ENCODE results near the gene IQGAP1. TPM values are rescaled to one million over a fixed set of nuclear protein-coding genes. Genes with fewer than 3 reads are reported as not detected.
A peak's percentile ranks its signal among the peaks of the same experiment; 100 is the strongest.
"Not testable (repeated sequence)": the region's sequence is repeated elsewhere in the genome, so short reads cannot be mapped to it uniquely, and the experiment has no call there.

Gene IQGAP1
- total RNA-seq, 2 experiments from 2014 or later, result 136 to 143 TPM

- H3K4me1 Mint-ChIP-seq (ENCODE audit: low read depth), result peaks cover 74% of the 10 kb centered on the region
- no peaks in the 10 kb centered on the region for H3K27me3 Mint-ChIP-seq (ENCODE audit: low read depth)
- no peak for DNase-seq
- CTCF ChIA-PET, result interaction anchor here (0.6 to 1.6 kb wide), 3 partner anchors 8 to 85 kb away, joined by 3 to 4 read pairs (median 4); no protein-coding TSS in a partner anchor
- peaks cover 7% of the 10 kb centered on the region for H3K9me3 Mint-ChIP-seq
- H3K4me3 Mint-ChIP-seq, result peak overlapping the region; percentile 19
- H3K36me3 Mint-ChIP-seq (ENCODE audit: low read depth), result peaks cover 17% of the 10 kb centered on the region
- H3K27ac Mint-ChIP-seq, result peak overlapping the region; percentile 42
- intact Hi-C loops (cut with micrococcal nuclease), result loop anchor here (1.0 kb wide), 1 partner anchor 9 kb away; no protein-coding TSS in a partner anchor
Measured at GRCh38 chr15:90413411-90414379, 25.7 kb downstream of the IQGAP1 start.

GRCh38 chr15:90414408-90415028 is 26.5 kb downstream of the IQGAP1 start:
- no peaks in the 10 kb centered on the region for H3K27me3 Mint-ChIP-seq (ENCODE audit: low read depth)
- peaks cover 16% of the 10 kb centered on the region for H3K36me3 Mint-ChIP-seq (ENCODE audit: low read depth)
- H3K4me1 Mint-ChIP-seq (ENCODE audit: low read depth), result peaks cover 78% of the 10 kb centered on the region
- intact Hi-C loops (cut with micrococcal nuclease), result no loop called here
- CTCF ChIA-PET, result interaction anchor here (0.7 to 1.2 kb wide), 2 partner anchors 22 to 24 kb away, joined by 3 to 4 read pairs; no protein-coding TSS in a partner anchor
- DNase-seq, result peak; percentile 52
- H3K27ac Mint-ChIP-seq, result peak overlapping the region; percentile 30
- peak overlapping the region; percentile 2 for H3K4me3 Mint-ChIP-seq
- peaks cover 7% of the 10 kb centered on the region for H3K9me3 Mint-ChIP-seq

- H3K9me3 Mint-ChIP-seq; DNase-seq; H3K36me3 Mint-ChIP-seq (ENCODE audit: low read depth); intact Hi-C loops (cut with micrococcal nuclease); H3K27ac Mint-ChIP-seq; H3K27me3 Mint-ChIP-seq (ENCODE audit: low read depth); CTCF ChIA-PET; H3K4me3 Mint-ChIP-seq: not testable (repeated sequence)
- H3K4me1 Mint-ChIP-seq (ENCODE audit: low read depth), result peaks cover 84% of the 10 kb centered on the region
Measured at GRCh38 chr15:90416052-90416451, 28.0 kb downstream of the IQGAP1 start.

DNA sequence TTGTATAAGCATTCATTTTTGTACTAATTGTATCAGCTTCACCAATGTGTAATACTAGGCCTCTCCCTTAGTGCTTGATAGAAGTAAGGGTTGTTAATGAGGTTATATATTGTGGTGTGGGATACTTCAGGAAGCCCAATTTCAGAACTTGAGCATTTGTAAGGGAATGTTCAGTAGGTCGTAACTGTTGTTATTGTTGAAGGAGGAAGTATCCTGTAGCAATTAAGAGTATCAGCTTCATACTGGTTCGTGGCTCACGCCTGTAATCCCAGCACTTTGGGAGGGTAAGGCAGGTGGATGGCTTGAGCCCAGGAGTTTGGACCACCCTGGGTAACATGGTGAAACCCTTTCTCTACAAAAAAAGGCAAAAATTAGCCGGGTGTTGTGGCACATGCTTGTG is 30.6 kb downstream of the IQGAP1 start:
- Mint-ChIP-seq H3K27ac (peak overlapping the region; percentile 87), H3K27me3 (ENCODE audit: low read depth) (no peaks in the 10 kb centered on the region), H3K36me3 (ENCODE audit: low read depth) (peaks cover 10% of the 10 kb centered on the region), H3K9me3 (peaks cover 4% of the 10 kb centered on the region), H3K4me3 (no peak overlapping the region), H3K4me1 (ENCODE audit: low read depth) (peaks cover 81% of the 10 kb centered on the region)
- no peak for DNase-seq
- intact Hi-C loops (cut with micrococcal nuclease), result loop anchor here (1.0 to 2.0 kb wide), 6 partner anchors 10 to 176 kb away; partner anchors contain the start of gene IQGAP1
- CTCF ChIA-PET, result no interaction called here

GRCh38 chr15:90419206-90419605 is 31.2 kb downstream of the IQGAP1 start:
- DNase-seq, result no peak
- Mint-ChIP-seq H3K27ac (peak overlapping the region; percentile 87), H3K27me3 (ENCODE audit: low read depth) (no peaks in the 10 kb centered on the region), H3K4me3 (no peak overlapping the region), H3K9me3 (peaks cover 4% of the 10 kb centered on the region), H3K36me3 (ENCODE audit: low read depth) (peaks cover 10% of the 10 kb centered on the region), H3K4me1 (ENCODE audit: low read depth) (peaks cover 81% of the 10 kb centered on the region)
- intact Hi-C loops (cut with micrococcal nuclease), result loop anchor here (1.0 to 2.0 kb wide), 6 partner anchors 11 to 176 kb away; partner anchors contain the start of gene IQGAP1
- CTCF ChIA-PET, result interaction anchor here (0.6 to 0.7 kb wide), 2 partner anchors 30 to 37 kb away, joined by 3 read pairs; no protein-coding TSS in a partner anchor

GRCh38 chr15:90419738-90420406 is 31.8 kb downstream of the IQGAP1 start:
- CTCF ChIA-PET, result interaction anchor here (0.6 to 2.0 kb wide), 3 partner anchors 30 to 58 kb away, joined by 3 to 6 read pairs (median 3); no protein-coding TSS in a partner anchor
- peaks cover 10% of the 10 kb centered on the region for H3K36me3 Mint-ChIP-seq (ENCODE audit: low read depth)
- peak overlapping the region; percentile 87 for H3K27ac Mint-ChIP-seq
- H3K27me3 Mint-ChIP-seq (ENCODE audit: low read depth), result no peaks in the 10 kb centered on the region
- peaks cover 4% of the 10 kb centered on the region for H3K9me3 Mint-ChIP-seq
- peaks cover 77% of the 10 kb centered on the region for H3K4me1 Mint-ChIP-seq (ENCODE audit: low read depth)
- peak overlapping the region; percentile 33 for H3K4me3 Mint-ChIP-seq
- intact Hi-C loops (cut with micrococcal nuclease), result loop anchor here (1.0 to 2.0 kb wide), 6 partner anchors 12 to 175 kb away; partner anchors contain the start of gene IQGAP1
- DNase-seq, result peak; percentile 73

DNA sequence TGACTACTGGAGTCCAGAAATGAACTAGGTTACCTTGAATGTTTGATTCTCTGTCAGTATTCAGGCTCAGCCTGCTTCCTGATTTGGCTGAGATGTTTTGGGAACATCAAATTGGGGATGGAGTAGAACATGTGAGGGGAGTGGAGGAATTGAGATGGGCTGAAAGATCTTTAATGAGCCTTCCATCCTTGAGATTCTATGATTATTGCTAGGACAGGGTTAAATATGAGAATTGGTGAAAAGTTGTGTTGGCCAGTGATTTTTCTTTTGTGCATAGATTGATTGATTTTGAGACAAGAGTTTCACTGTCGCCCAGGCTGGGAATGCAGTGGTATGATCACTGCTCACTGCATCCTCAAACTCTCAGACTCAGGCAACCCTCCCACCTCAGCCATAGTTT is 32.4 kb downstream of the IQGAP1 start:
- CTCF ChIA-PET, result interaction anchor here (1.5 to 2.0 kb wide), 2 partner anchors 58 to 184 kb away, joined by 5 to 6 read pairs; no protein-coding TSS in a partner anchor
- peak overlapping the region; percentile 87 for H3K27ac Mint-ChIP-seq
- H3K9me3 Mint-ChIP-seq, result peaks cover 4% of the 10 kb centered on the region
- no peaks in the 10 kb centered on the region for H3K27me3 Mint-ChIP-seq (ENCODE audit: low read depth)
- H3K4me3 Mint-ChIP-seq, result no peak overlapping the region
- H3K36me3 Mint-ChIP-seq (ENCODE audit: low read depth), result peaks cover 10% of the 10 kb centered on the region
- DNase-seq, result no peak
- peaks cover 78% of the 10 kb centered on the region for H3K4me1 Mint-ChIP-seq (ENCODE audit: low read depth)
- intact Hi-C loops (cut with micrococcal nuclease), result no loop called here

DNA sequence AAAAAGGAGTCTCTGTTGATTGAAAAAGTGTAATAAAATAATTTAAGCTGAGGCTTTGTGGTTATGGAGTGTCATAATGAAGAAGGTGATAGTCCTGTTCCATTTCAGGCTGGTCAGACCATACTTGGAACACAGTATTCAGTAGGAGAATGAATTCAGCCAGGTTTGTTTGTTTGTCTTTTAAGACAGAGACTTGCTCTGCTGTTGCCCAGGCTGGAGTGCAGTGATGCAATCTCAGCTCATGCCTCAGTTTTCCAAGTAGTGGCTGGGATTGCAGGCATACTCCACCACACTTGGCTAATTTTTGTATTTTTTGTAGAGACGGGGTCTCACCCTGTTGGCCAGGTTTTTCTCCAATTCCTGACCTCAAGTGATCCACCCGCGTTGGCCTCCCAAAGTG is 33.5 kb downstream of the IQGAP1 start:
- peaks cover 71% of the 10 kb centered on the region for H3K4me1 Mint-ChIP-seq (ENCODE audit: low read depth)
- H3K9me3 Mint-ChIP-seq, result peaks cover 4% of the 10 kb centered on the region
- CTCF ChIA-PET, result interaction anchor here (0.6 to 2.0 kb wide), 5 partner anchors 8 to 535 kb away, joined by 3 to 6 read pairs (median 4); no protein-coding TSS in a partner anchor
- no peak for DNase-seq
- intact Hi-C loops (cut with micrococcal nuclease), result no loop called here
- H3K27me3 Mint-ChIP-seq (ENCODE audit: low read depth), result no peaks in the 10 kb centered on the region
- H3K4me3 Mint-ChIP-seq, result no peak overlapping the region
- peaks cover 14% of the 10 kb centered on the region for H3K36me3 Mint-ChIP-seq (ENCODE audit: low read depth)
- no peak overlapping the region for H3K27ac Mint-ChIP-seq

DNA sequence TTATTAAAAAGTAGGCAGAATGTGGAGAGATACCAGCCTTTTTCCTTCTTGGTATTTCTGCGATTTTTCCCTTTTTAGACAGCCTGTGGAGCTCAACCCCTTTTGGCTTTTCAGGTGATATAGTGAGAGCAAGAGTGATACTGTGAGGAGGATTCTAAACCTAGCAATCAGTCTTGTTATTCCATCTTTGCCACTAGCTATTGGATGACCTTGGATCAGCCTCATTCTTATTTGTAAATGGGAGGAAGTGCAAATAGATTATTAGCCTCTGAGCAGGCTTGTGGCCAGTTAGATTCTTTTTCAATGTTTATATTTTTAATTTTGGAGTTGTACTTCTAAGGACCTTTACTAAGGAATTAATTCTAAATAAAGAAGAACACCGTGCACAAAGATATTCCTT is 34.0 kb downstream of the IQGAP1 start:
- CTCF ChIA-PET, result interaction anchor here (0.6 to 1.5 kb wide), 3 partner anchors 9 to 536 kb away, joined by 3 to 5 read pairs (median 3); no protein-coding TSS in a partner anchor
- Mint-ChIP-seq H3K9me3 (peaks cover 4% of the 10 kb centered on the region), H3K36me3 (ENCODE audit: low read depth) (peaks cover 11% of the 10 kb centered on the region), H3K4me3 (no peak overlapping the region), H3K4me1 (ENCODE audit: low read depth) (peaks cover 67% of the 10 kb centered on the region), H3K27ac (no peak overlapping the region), H3K27me3 (ENCODE audit: low read depth) (no peaks in the 10 kb centered on the region)
- intact Hi-C loops (cut with micrococcal nuclease), result loop anchor here (1.0 kb wide), 1 partner anchor 9 kb away; no protein-coding TSS in a partner anchor
- no peak for DNase-seq

DNA sequence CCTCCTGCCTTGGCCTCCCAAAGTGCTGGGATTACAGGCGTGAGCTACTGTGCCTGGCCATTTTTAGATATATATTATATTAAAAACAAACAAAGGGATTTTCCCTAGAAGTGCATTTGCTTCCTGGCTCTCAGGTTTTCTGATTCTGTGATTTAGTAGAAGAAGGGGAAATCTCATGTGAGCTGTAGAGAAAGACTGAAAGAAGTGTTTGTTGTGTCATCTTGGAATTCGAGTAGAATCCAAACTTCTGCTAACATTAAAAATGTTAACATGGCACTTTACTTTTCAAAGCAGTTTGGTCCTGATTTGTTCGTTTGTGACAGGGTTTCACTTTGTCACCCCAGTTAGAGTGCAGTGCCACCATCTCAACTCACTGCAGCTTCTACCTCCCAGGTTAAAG is 34.9 kb downstream of the IQGAP1 start:
- no peak for DNase-seq
- H3K9me3 Mint-ChIP-seq, result no peaks in the 10 kb centered on the region
- intact Hi-C loops (cut with micrococcal nuclease), result loop anchor here (1.0 kb wide), 1 partner anchor 10 kb away; no protein-coding TSS in a partner anchor
- H3K27ac Mint-ChIP-seq, result no peak overlapping the region
- H3K36me3 Mint-ChIP-seq (ENCODE audit: low read depth), result peaks cover 11% of the 10 kb centered on the region
- peaks cover 59% of the 10 kb centered on the region for H3K4me1 Mint-ChIP-seq (ENCODE audit: low read depth)
- CTCF ChIA-PET, result interaction anchor here (1.5 to 1.9 kb wide), 3 partner anchors 26 to 103 kb away, joined by 3 to 5 read pairs (median 5); no protein-coding TSS in a partner anchor
- H3K27me3 Mint-ChIP-seq (ENCODE audit: low read depth), result no peaks in the 10 kb centered on the region
- no peak overlapping the region for H3K4me3 Mint-ChIP-seq

- Mint-ChIP-seq H3K27me3 (ENCODE audit: low read depth) (no peaks in the 10 kb centered on the region), H3K4me3 (no peak overlapping the region), H3K27ac (no peak overlapping the region), H3K9me3 (no peaks in the 10 kb centered on the region), H3K4me1 (ENCODE audit: low read depth) (peaks cover 51% of the 10 kb centered on the region), H3K36me3 (ENCODE audit: low read depth) (peaks cover 10% of the 10 kb centered on the region)
- intact Hi-C loops (cut with micrococcal nuclease), result no loop called here
- no peak for DNase-seq
- CTCF ChIA-PET, result interaction anchor here (1.5 to 1.9 kb wide), 4 partner anchors 12 to 104 kb away, joined by 3 to 5 read pairs (median 4); no protein-coding TSS in a partner anchor
Measured at GRCh38 chr15:90423801-90424319, 35.8 kb downstream of the IQGAP1 start.

All from activated naive CD4-positive, alpha-beta T cell treated with anti-CD3 and anti-CD28 coated beads for 36 hours (primary cell).